ENCODE results near the gene OR10A6.

The OR10A6 gene, protein sequence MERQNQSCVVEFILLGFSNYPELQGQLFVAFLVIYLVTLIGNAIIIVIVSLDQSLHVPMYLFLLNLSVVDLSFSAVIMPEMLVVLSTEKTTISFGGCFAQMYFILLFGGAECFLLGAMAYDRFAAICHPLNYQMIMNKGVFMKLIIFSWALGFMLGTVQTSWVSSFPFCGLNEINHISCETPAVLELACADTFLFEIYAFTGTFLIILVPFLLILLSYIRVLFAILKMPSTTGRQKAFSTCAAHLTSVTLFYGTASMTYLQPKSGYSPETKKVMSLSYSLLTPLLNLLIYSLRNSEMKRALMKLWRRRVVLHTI

DNA sequence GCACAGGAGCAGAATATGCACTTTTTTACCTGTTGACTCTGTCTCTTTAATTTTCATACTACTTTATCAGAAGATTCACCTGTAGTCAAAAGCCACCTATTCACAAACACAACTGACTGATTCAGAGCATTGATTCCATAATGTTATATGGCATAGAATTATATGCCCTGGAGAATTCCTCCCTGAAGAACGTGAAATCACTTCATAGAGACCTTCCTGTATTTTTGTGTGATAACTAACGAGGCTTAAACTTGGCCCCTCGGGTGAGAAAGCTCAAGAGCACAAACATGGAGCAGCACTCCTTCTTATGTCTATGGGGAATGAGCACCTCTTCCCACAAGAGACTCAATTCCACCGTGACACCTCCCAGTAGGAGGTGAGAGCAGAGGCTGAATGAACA, at the start of gene OR10A6:
Gene OR10A6 (minus strand): TSS at position 101 of the 400 bp plus-strand sequence. CDS start 2,606 bp downstream, outside the sequence.
- H3K4me3 ChIP-seq (ENCODE audit: low read depth, low read length), result no peak within 1 kb of the TSS
- no peaks in the 10 kb centered on the region for H3K36me3 ChIP-seq
- H3K27me3 ChIP-seq (ENCODE audit: insufficient read depth, low read depth, severe bottlenecking), result no peaks in the 10 kb centered on the region
- H3K27ac ChIP-seq, result no peak within 1 kb of the TSS
- no peaks in the 10 kb centered on the region for H3K9me3 ChIP-seq (ENCODE audit: severe bottlenecking)
- DNase-seq, result no peak
- TF ChIP-seq CTCF (IDR thresholded peaks at IDR 0.05; ENCODE audit: low read depth, low read length), result no peak

DNA sequence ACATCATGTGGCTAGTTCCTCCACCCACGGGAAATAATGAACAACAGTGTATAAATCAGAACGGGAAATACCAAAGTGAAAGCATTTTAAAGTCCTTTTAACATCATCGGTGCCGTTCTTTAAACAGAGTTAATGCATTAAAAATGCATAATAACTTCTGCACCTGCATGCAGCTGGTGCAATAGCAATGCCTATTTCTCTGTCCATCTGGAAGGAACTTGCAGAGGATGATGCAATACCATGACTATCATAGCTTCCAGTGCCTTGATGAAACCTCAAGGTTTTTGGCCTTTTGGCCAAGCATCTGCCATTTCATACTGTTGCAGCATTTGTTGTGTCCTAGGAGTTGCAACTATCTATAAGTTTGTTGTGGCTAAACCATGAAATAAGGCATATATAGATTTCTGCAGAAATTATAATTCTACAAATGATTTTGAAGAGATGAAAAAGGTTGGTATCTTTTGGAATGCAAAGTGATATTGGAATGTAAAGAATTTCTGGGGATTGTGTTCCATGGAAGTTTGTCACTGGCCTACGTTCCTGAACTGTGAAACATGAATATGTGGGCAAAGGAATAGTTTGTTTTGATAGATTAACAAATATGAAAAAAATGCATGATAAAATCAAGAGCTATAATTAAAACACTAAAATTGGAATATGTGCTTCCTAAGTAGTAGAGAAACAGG, 46.3 kb upstream of the OR10A6 start:
- H3K27ac ChIP-seq, result no peak overlapping the region
- DNase-seq, result no peak
- TF ChIP-seq CTCF (IDR thresholded peaks at IDR 0.05; ENCODE audit: low read depth, low read length), result no peak

DNA sequence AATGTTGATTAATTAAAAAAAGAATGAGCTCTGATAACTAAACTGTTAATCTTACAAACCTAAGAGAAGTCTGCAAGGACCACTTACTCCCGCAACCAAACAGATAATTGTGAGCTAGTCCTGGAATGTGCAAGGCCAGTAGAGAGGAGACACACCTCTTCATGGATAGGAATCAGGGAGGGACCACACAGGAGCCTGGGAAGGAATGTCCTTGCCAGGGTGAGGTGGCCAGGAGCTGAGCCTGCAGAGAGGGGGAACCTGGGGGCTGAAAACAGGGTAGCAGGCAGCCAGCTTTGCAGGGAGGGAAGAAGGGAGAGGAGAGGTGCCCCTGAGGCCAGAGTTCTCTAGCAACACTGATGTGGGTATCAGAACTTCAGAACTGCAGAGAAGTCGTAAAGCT, 43.6 kb upstream of the OR10A6 start:
- no peak for DNase-seq
- Histone ChIP-seq H3K36me3 (no peaks in the 10 kb centered on the region), H3K27me3 (ENCODE audit: insufficient read depth, low read depth, severe bottlenecking) (no peaks in the 10 kb centered on the region), H3K4me3 (ENCODE audit: low read depth, low read length) (no peak overlapping the region), H3K9me3 (ENCODE audit: severe bottlenecking) (no peaks in the 10 kb centered on the region), H3K27ac (no peak overlapping the region)
- TF ChIP-seq CTCF (IDR thresholded peaks at IDR 0.05; ENCODE audit: low read depth, low read length), result no peak

More for the DNA sequence above, 46.3 kb upstream of the OR10A6 start:
- H3K27me3 ChIP-seq (ENCODE audit: insufficient read depth, low read depth, severe bottlenecking), result no peaks in the 10 kb centered on the region
- H3K36me3 ChIP-seq, result no peaks in the 10 kb centered on the region
- H3K4me3 ChIP-seq (ENCODE audit: low read depth, low read length), result no peak overlapping the region
- H3K9me3 ChIP-seq (ENCODE audit: severe bottlenecking), result no peaks in the 10 kb centered on the region

DNA sequence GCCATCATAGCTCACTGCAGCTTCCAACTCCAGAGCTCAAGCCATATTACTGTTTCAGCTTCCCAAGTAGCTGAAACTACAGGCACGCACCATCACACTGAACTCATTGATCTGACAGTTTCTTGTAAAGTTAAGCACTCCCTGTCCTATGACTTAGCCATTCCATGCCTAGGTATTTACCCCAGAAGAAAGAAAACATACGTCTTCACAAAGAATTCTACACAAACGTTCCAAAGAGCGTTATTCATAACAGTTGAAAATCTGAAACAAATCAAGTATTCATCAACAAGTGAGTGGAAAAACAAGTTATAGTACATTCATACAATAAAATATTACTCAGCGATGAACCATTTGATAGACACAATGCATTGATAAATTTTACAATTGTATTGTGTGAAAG, 41.9 kb upstream of the OR10A6 start:
- Histone ChIP-seq H3K36me3 (no peaks in the 10 kb centered on the region), H3K4me3 (ENCODE audit: low read depth, low read length) (no peak overlapping the region), H3K9me3 (ENCODE audit: severe bottlenecking) (no peaks in the 10 kb centered on the region), H3K27ac (no peak overlapping the region), H3K27me3 (ENCODE audit: insufficient read depth, low read depth, severe bottlenecking) (no peaks in the 10 kb centered on the region)
- DNase-seq, result no peak
- no peak for TF ChIP-seq CTCF (IDR thresholded peaks at IDR 0.05; ENCODE audit: low read depth, low read length)

- no peak for DNase-seq
- Histone ChIP-seq H3K27me3 (ENCODE audit: insufficient read depth, low read depth, severe bottlenecking) (no peaks in the 10 kb centered on the region), H3K9me3 (ENCODE audit: severe bottlenecking) (no peaks in the 10 kb centered on the region), H3K36me3 (no peaks in the 10 kb centered on the region), H3K4me3 (ENCODE audit: low read depth, low read length) (no peak overlapping the region), H3K27ac (no peak overlapping the region)
- TF ChIP-seq CTCF (IDR thresholded peaks at IDR 0.05; ENCODE audit: low read depth, low read length), result no peak
Observed at GRCh38 chr11:7971846-7972245, 40.8 kb upstream of the OR10A6 start.
